Neuronal stem cell (in vitro differentiated cells): ENCODE data around the gene PRODH.

Experiments
- DNase-seq: peaks from one replicate; pipeline ENCODE4 v3.0.0-alpha.2; 2013; ENCODE audit warnings: low spot score
- H2AFZ ChIP-seq: one replicate; pipeline ENCODE4 v1.6.1; 2013; ENCODE audit warnings: mild to moderate bottlenecking, low read length, inconsistent platforms
- H2AK5ac ChIP-seq: 2 replicates; pipeline ENCODE4 v1.6.1; 2013; ENCODE audit warnings: low read depth, mild to moderate bottlenecking, inconsistent platforms, low read length, moderate library complexity, mixed read lengths
- H2BK120ac ChIP-seq: 2 replicates; pipeline ENCODE4 v1.6.1; 2013; ENCODE audit warnings: low read depth, mild to moderate bottlenecking, inconsistent platforms, low read length, moderate library complexity, mixed read lengths
- H2BK12ac ChIP-seq: one replicate; pipeline ENCODE4 v1.6.1; 2013; ENCODE audit warnings: low read length, inconsistent platforms
- H2BK15ac ChIP-seq: 2 replicates; pipeline ENCODE4 v1.6.1; 2013; ENCODE audit warnings: mild to moderate bottlenecking, low read length, inconsistent platforms, mixed read lengths
- H2BK5ac ChIP-seq: one replicate; pipeline ENCODE4 v1.6.1; 2013; ENCODE audit warnings: inconsistent platforms, mild to moderate bottlenecking, low read length, moderate library complexity
- H3K14ac ChIP-seq: one replicate; pipeline ENCODE4 v1.6.1; 2013; ENCODE audit warnings: low read length, inconsistent platforms
- H3K18ac ChIP-seq: 2 replicates; pipeline ENCODE4 v1.6.1; 2013; ENCODE audit warnings: low read length, inconsistent platforms
- H3K23ac ChIP-seq: 2 replicates; pipeline ENCODE4 v1.6.1; 2013; ENCODE audit warnings: low read depth, mild to moderate bottlenecking, mixed read lengths, low read length, inconsistent platforms; ENCODE audit not compliant: poor library complexity
- H3K27ac ChIP-seq: replicated peaks from 3 replicates; pipeline ENCODE4 v1.5.1; 2013; ENCODE audit warnings: low read length, inconsistent platforms
- H3K27me3 ChIP-seq, 3 experiments: 2 replicates each; pipeline ENCODE4 v1.6.1; 2013; ENCODE audit warnings: low read length in 3 of 3, mild to moderate bottlenecking in 2 of 3, inconsistent platforms in 1 of 3, low read depth in 1 of 3, mixed read lengths in 1 of 3, moderate library complexity in 1 of 3; ENCODE audit not compliant: control insufficient read depth in 3 of 3, insufficient read depth in 3 of 3
- H3K36me3 ChIP-seq, 2 donors: replicated peaks in 1 of 2; 2 replicates each; pipeline ENCODE4 v1.6.1; 2013; ENCODE audit warnings: low read length in 2 of 2; ENCODE audit not compliant: control insufficient read depth in 2 of 2, insufficient read depth in 2 of 2
- H3K4ac ChIP-seq: 2 replicates; pipeline ENCODE4 v1.6.1; 2013; ENCODE audit warnings: inconsistent platforms, mild to moderate bottlenecking, low read length, moderate library complexity
- H3K4me1 ChIP-seq, 2 donors: 1 replicate in 1 of 2; 2 replicates in 1 of 2; pipeline ENCODE4 v1.6.1; 2013; ENCODE audit warnings: low read length in 2 of 2, low read depth in 1 of 2; ENCODE audit not compliant: control insufficient read depth in 2 of 2, insufficient read depth in 1 of 2
- H3K4me2 ChIP-seq: one replicate; pipeline ENCODE4 v1.6.1; 2013; ENCODE audit warnings: mild to moderate bottlenecking, low read length, inconsistent platforms; ENCODE audit not compliant: insufficient read depth, poor library complexity, severe bottlenecking
- H3K4me3 ChIP-seq, 2 donors: 2 replicates each; pipeline ENCODE4 v1.5.1; 2013; ENCODE audit warnings: low read length in 2 of 2, mild to moderate bottlenecking in 2 of 2, inconsistent platforms in 1 of 2, moderate library complexity in 1 of 2
- H3K79me1 ChIP-seq: one replicate; pipeline ENCODE4 v1.6.1; 2013; ENCODE audit warnings: low read depth, mild to moderate bottlenecking, inconsistent platforms, low read length, moderate library complexity
- H3K9ac ChIP-seq: one replicate; pipeline ENCODE4 v1.6.1; 2013; ENCODE audit warnings: mild to moderate bottlenecking, low read depth, low read length, inconsistent platforms; ENCODE audit not compliant: poor library complexity
- H3K9me3 ChIP-seq, 2 donors: replicated peaks in 1 of 2; 2 replicates each; pipeline versions ENCODE3 to v1.6.1; 2013; ENCODE audit warnings: low read length in 2 of 2, mild to moderate bottlenecking in 2 of 2, inconsistent platforms in 1 of 2, low read depth in 1 of 2, mixed read lengths in 1 of 2, moderate library complexity in 1 of 2; ENCODE audit not compliant: control insufficient read depth in 2 of 2, insufficient read depth in 1 of 2
- H4K8ac ChIP-seq: one replicate; pipeline ENCODE4 v1.6.1; 2013; ENCODE audit warnings: low read depth, mild to moderate bottlenecking, inconsistent platforms, low read length, moderate library complexity
- H4K91ac ChIP-seq: one replicate; pipeline ENCODE4 v1.6.1; 2013; ENCODE audit warnings: low read length, low read depth, mild to moderate bottlenecking, inconsistent platforms; ENCODE audit not compliant: poor library complexity
- WGBS, 2 donors: extraction: QIAGEN DNeasy Blood & Tissue Kit; methylation state at CpG; one replicate each; pipeline ENCODE4 v1.1.7; 2013; ENCODE audit warnings: missing lambda C conversion rate in 2 of 2, mixed read lengths in 1 of 2; ENCODE audit not compliant: insufficient read length in 2 of 2, insufficient replicate concordance in 1 of 2; ENCODE audit errors: extremely low coverage in 2 of 2; 5-methylcytosine and 5-hydroxymethylcytosine counted together

PRODH gene

GRCh38 chr22:18933914-18934313 lies 2.2 kb downstream of the PRODH start:
- no peak overlapping the region for H2BK15ac ChIP-seq
- no peak overlapping the region for H2BK5ac ChIP-seq
- H3K36me3 ChIP-seq: no peaks in the 10 kb centered on the region
- no peak overlapping the region for H3K9ac ChIP-seq
- H3K79me1 ChIP-seq: no peaks in the 10 kb centered on the region
- H3K27ac ChIP-seq: no peak overlapping the region
- no peaks in the 10 kb centered on the region for H3K27me3 ChIP-seq
- H4K8ac ChIP-seq: no peak overlapping the region
- H3K4ac ChIP-seq: no peak overlapping the region
- no peak overlapping the region for H4K91ac ChIP-seq
- H3K23ac ChIP-seq: no peak overlapping the region
- H3K4me1 ChIP-seq: no peaks in the 10 kb centered on the region
- DNase-seq: no peak
- H2BK120ac ChIP-seq: no peak overlapping the region
- no peak overlapping the region for H3K18ac ChIP-seq
- H3K14ac ChIP-seq: no peak overlapping the region
- WGBS, 2 donors: no CpG with 5 or more reads among the region's 7 CpGs
- H3K9me3 ChIP-seq: no peaks in the 10 kb centered on the region
- no peak overlapping the region for H2AK5ac ChIP-seq
- no peak overlapping the region for H2AFZ ChIP-seq
- H2BK12ac ChIP-seq: no peak overlapping the region
- no peak overlapping the region for H3K4me3 ChIP-seq
- no peak overlapping the region for H3K4me2 ChIP-seq

GRCh38 chr22:18931905-18932652 lies 4.0 kb downstream of the PRODH start:
- Histone ChIP-seq H4K8ac (no peak overlapping the region), H3K18ac (no peak overlapping the region), H2BK120ac (no peak overlapping the region), H2AFZ (no peak overlapping the region), H2BK12ac (no peak overlapping the region), H2AK5ac (no peak overlapping the region), H3K23ac (no peak overlapping the region), H2BK15ac (no peak overlapping the region), H3K9ac (no peak overlapping the region), H3K79me1 (no peaks in the 10 kb centered on the region), H3K4ac (no peak overlapping the region), H3K27ac (no peak overlapping the region), H3K14ac (no peak overlapping the region), H3K36me3 (no peaks in the 10 kb centered on the region), H4K91ac (no peak overlapping the region), H3K9me3 (no peaks in the 10 kb centered on the region), H3K4me3 (no peak overlapping the region), H2BK5ac (no peak overlapping the region), H3K4me2 (no peak overlapping the region), H3K4me1 (no peaks in the 10 kb centered on the region), H3K27me3 (no peaks in the 10 kb centered on the region)
- DNase-seq: no peak
- no CpG with 5 or more reads among the region's 16 CpGs for WGBS, 2 donors

GRCh38 chr22:18929459-18929858 lies 6.6 kb downstream of the PRODH start:
- Histone ChIP-seq H4K8ac (no peak overlapping the region), H3K4ac (no peak overlapping the region), H3K27ac (no peak overlapping the region), H2AK5ac (no peak overlapping the region), H3K4me3 (no peak overlapping the region), H3K18ac (no peak overlapping the region), H3K79me1 (no peaks in the 10 kb centered on the region), H3K4me1 (no peaks in the 10 kb centered on the region), H2AFZ (no peak overlapping the region), H3K14ac (no peak overlapping the region), H3K36me3 (no peaks in the 10 kb centered on the region), H3K23ac (no peak overlapping the region), H3K9ac (no peak overlapping the region), H3K27me3 (no peaks in the 10 kb centered on the region), H2BK15ac (no peak overlapping the region), H2BK12ac (no peak overlapping the region), H3K9me3 (no peaks in the 10 kb centered on the region), H4K91ac (no peak overlapping the region), H2BK5ac (no peak overlapping the region), H3K4me2 (no peak overlapping the region), H2BK120ac (no peak overlapping the region)
- no peak for DNase-seq
- WGBS, 2 donors: no CpG with 5 or more reads among the region's 5 CpGs

GRCh38 chr22:18927573-18927972 lies 8.5 kb downstream of the PRODH start:
- Histone ChIP-seq H3K36me3 (no peaks in the 10 kb centered on the region), H3K23ac (no peak overlapping the region), H2BK120ac (no peak overlapping the region), H2BK15ac (no peak overlapping the region), H3K4me3 (no peak overlapping the region), H2AK5ac (no peak overlapping the region), H3K9me3 (no peaks in the 10 kb centered on the region), H3K4me1 (no peaks in the 10 kb centered on the region), H3K18ac (no peak overlapping the region), H2BK12ac (no peak overlapping the region), H4K8ac (no peak overlapping the region), H4K91ac (no peak overlapping the region), H3K27me3 (no peaks in the 10 kb centered on the region), H3K14ac (no peak overlapping the region), H2AFZ (no peak overlapping the region), H2BK5ac (no peak overlapping the region), H3K79me1 (no peaks in the 10 kb centered on the region), H3K27ac (no peak overlapping the region), H3K4me2 (no peak overlapping the region), H3K4ac (no peak overlapping the region), H3K9ac (no peak overlapping the region)
- no CpG with 5 or more reads among the region's 5 CpGs for WGBS, 2 donors
- DNase-seq: no peak
